GM18517 (cell line): ENCODE data around the gene PDLIM1.
"Not testable (repeated sequence)": the region's sequence is repeated elsewhere in the genome, so short reads cannot be mapped to it uniquely, and the experiment has no call there.

Experiments used
- ATAC-seq: cut with Tn5 transposase; IDR thresholded peaks from one replicate; pipeline ENCODE4 v1.9.1; 2021; ENCODE audit warnings: mild to moderate bottlenecking, moderate library complexity; ENCODE audit not compliant: unreplicated experiment

Gene PDLIM1

GRCh38 chr10:95243318-95243617 is 47.5 kb downstream of the PDLIM1 start:
- no peak for ATAC-seq

GRCh38 chr10:95242581-95243317 is 48.1 kb downstream of the PDLIM1 start:
- ATAC-seq: no peak

- no peak for ATAC-seq
Observed at GRCh38 chr10:95241533-95241932, 49.3 kb downstream of the PDLIM1 start.

GRCh38 chr10:95240811-95241210 is 50.0 kb downstream of the PDLIM1 start:
- no peak for ATAC-seq

GRCh38 chr10:95240096-95240495 is 50.7 kb downstream of the PDLIM1 start:
- ATAC-seq: not testable (repeated sequence)

- no peak for ATAC-seq
Observed at GRCh38 chr10:95237376-95238170, 53.2 kb downstream of the PDLIM1 start.

- peak; percentile 99 for ATAC-seq
Observed at GRCh38 chr10:95236068-95236903, 54.5 kb downstream of the PDLIM1 start.

GRCh38 chr10:95235676-95236067 is 55.1 kb downstream of the PDLIM1 start:
- no peak for ATAC-seq

- ATAC-seq: no peak
Observed at GRCh38 chr10:95234951-95235350, 55.9 kb downstream of the PDLIM1 start.

- ATAC-seq: no peak
Observed at GRCh38 chr10:95233377-95234034, 57.3 kb downstream of the PDLIM1 start.

GRCh38 chr10:95230677-95231586 is 59.9 kb downstream of the PDLIM1 start:
- not testable (repeated sequence) for ATAC-seq

GRCh38 chr10:95229724-95230627 is 60.8 kb downstream of the PDLIM1 start:
- ATAC-seq: no peak

GRCh38 chr10:95228934-95229723 is 61.7 kb downstream of the PDLIM1 start:
- ATAC-seq: not testable (repeated sequence)

GRCh38 chr10:95225136-95225535 is 65.7 kb downstream of the PDLIM1 start:
- no peak for ATAC-seq

GRCh38 chr10:95221124-95221523 is 69.7 kb downstream of the PDLIM1 start:
- ATAC-seq: no peak

- ATAC-seq: no peak
Observed at GRCh38 chr10:95220539-95220938, 70.3 kb downstream of the PDLIM1 start.

- no peak for ATAC-seq
Observed at GRCh38 chr10:95217476-95217875, 73.3 kb downstream of the PDLIM1 start.

GRCh38 chr10:95214793-95215192 is 76.0 kb downstream of the PDLIM1 start:
- ATAC-seq: no peak
